GM06990 (cell line): ENCODE data around the gene PTPRN2.

Source experiments
- DNase-seq: peaks from one replicate; pipeline ENCODE4 v3.0.0-alpha.2; 2011; ENCODE audit not compliant: insufficient read length; ENCODE audit errors: extremely low read depth
- H3K27me3 ChIP-seq: replicated peaks from 2 replicates; pipeline ENCODE4 v1.6.0; 2011; ENCODE audit warnings: low read length; ENCODE audit not compliant: control insufficient read depth, insufficient read depth
- H3K36me3 ChIP-seq: 2 replicates; pipeline ENCODE4 v1.5.1; 2011; ENCODE audit warnings: low read length; ENCODE audit not compliant: control insufficient read depth, insufficient read depth
- H3K4me3 ChIP-seq: replicated peaks from 2 replicates; pipeline ENCODE4 v1.5.1; 2011; ENCODE audit warnings: low read depth, mild to moderate bottlenecking, control low read depth, low read length
- CTCF ChIP-seq: IDR thresholded peaks from 2 replicates; pipeline ENCODE4 v1.5.1; 2011; ENCODE audit warnings: low read length, control low read depth, mild to moderate bottlenecking, inconsistent platforms; ENCODE audit not compliant: insufficient read depth, poor library complexity, severe bottlenecking

PTPRN2 gene

GRCh38 chr7:158252081-158252836, 335.4 kb downstream of the PTPRN2 start:
- Histone ChIP-seq H3K4me3 (no peak overlapping the region), H3K36me3 (no peaks in the 10 kb centered on the region), H3K27me3 (no peaks in the 10 kb centered on the region)
- no peak for TF ChIP-seq CTCF
- no peak for DNase-seq

- Histone ChIP-seq H3K27me3 (no peaks in the 10 kb centered on the region), H3K4me3 (no peak overlapping the region), H3K36me3 (no peaks in the 10 kb centered on the region)
- TF ChIP-seq CTCF = no peak
- no peak for DNase-seq
Observed at GRCh38 chr7:158251061-158251965, 336.3 kb downstream of the PTPRN2 start.

DNA sequence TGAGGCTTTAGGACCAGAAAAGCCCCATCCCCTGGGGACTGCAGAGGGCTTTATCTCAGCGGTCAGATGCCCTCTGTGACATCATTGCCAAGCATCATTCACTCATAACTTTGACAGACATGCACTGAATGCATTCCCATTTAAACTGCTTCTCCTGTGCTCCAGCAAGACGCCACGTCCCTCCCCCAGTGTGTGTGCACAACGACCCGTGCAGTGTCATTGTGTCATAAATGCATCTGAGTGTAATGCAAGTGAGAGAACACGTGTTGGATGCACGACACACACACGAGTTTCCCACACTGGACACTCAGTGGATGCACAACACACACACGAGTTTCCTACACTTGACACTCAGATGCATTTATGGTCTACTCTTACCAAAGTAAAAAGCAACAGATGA, 337.9 kb downstream of the PTPRN2 start:
- Histone ChIP-seq H3K4me3 (no peak overlapping the region), H3K27me3 (no peaks in the 10 kb centered on the region), H3K36me3 (no peaks in the 10 kb centered on the region)
- no peak for DNase-seq
- no peak for TF ChIP-seq CTCF

DNA sequence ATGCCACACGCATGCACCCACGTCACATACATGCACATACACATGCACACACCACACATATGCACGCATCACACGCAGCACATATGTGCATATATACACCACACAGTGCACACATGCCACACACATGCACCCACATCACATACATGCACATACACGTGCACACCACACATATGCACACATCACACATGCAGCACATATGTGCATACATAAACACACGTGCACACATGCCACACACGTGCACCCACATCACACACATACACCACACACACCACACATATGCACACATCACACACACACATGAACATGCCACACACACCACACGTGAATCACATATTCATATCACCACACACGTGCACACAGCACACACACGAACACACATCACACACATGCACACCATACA, 338.8 kb downstream of the PTPRN2 start:
- Histone ChIP-seq H3K4me3 (no peak overlapping the region), H3K27me3 (no peaks in the 10 kb centered on the region), H3K36me3 (no peaks in the 10 kb centered on the region)
- no peak for TF ChIP-seq CTCF
- DNase-seq = no peak

DNA sequence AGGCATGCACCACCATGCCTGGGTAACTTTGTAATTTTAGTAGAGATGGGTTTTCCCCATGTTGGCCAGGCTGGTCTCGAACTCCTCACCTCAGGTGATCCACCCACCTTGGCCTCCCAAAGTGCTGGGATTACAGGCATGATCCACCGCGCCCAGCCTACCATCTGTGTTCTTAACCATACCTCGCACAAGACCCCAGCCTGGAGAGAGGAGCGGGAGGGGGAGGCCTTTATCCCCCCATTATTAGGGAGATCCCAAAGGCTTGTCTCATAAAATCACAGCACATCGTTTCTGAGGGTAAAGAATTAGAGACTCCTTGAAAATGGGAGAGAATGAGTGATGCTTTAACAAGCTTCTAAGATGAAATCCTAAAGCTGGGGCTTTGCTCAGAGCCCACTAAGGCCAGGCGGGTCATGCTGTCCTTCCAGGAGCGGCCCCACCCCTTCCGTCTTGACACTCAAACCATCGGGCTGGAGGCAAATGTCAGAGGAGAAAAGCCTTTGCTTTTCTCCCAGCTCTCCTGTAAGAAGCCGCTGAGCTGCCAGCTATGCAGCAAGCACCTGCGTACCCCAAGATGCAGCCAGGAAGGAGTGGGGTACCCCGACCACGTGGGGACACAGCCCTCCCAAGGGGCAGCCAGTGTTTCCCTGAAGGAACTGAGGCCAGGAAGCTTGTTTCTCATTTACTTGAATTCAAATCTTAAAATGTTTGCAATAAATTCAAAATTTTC, 339.7 kb downstream of the PTPRN2 start:
- TF ChIP-seq CTCF = no peak
- no peaks in the 10 kb centered on the region for H3K27me3 ChIP-seq
- no peaks in the 10 kb centered on the region for H3K36me3 ChIP-seq
- no peak overlapping the region for H3K4me3 ChIP-seq
- DNase-seq = no peak
